HG03135 (cell line): ENCODE data around the gene NDUFA12.

Experiments
- ATAC-seq: cut with Tn5 transposase; IDR thresholded peaks from one replicate; pipeline ENCODE4 v1.9.1; 2021; ENCODE audit warnings: mild to moderate bottlenecking, moderate library complexity; ENCODE audit not compliant: unreplicated experiment

Gene NDUFA12

DNA sequence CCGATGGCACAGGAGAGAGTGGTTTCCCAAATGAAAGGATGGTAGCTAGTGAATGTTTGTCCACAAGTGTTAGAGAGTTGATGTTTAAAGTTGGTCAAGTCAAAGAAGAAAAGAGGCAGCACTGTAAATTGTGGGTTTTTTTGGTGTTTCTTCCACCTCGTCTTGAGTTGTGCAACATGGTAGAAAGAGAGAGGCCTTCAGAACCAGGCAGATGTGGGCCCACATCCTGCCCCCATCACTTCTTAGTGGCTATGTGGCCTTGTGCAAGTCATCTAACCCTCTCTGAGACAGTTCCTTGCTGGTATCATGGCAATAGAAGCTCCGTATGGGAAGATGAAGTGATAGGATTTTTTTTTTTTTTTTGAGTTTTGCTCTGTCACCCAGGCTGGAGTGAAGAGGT, 60.8 kb downstream of the NDUFA12 start:
- ATAC-seq, result no peak

DNA sequence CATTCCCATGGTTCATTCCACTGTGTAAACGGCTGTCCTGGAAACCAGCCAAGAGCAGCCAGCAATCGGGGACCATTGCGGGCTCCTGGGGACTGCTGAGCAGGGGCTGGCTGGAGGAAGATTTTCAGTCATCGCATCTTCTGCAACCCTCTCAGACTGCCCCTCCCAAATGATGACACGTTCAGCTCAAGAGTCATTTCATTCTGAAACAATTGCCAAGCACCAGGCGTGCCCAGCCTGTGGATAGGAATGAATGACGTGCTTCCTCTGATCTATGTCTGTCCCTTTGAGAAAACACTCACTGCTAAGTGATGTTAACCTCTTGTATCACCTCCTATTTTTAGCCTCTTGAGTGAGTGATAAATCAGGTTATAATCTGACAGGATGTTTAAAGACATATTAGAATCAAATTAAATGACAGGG, 62.0 kb downstream of the NDUFA12 start:
- ATAC-seq, result no peak

DNA sequence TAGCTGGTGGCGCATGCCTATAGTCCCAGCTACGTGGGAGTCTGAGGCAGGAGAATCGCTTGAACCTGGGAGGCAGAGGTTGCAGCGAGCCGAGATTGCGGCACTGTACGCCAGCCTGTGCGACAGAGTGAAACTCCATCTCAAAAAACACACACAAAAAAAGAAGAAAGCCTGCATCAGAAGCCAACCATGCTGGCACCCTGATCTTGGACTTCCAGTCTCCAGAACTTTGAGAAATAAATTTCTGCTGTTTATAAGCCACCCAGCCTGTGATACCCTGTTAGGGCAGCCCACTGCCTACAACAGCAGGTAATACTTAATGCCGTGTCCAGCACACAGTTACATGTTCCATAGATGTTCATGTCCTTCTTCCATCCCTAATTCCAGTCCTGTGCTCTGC, 62.7 kb downstream of the NDUFA12 start:
- ATAC-seq, result no peak

DNA sequence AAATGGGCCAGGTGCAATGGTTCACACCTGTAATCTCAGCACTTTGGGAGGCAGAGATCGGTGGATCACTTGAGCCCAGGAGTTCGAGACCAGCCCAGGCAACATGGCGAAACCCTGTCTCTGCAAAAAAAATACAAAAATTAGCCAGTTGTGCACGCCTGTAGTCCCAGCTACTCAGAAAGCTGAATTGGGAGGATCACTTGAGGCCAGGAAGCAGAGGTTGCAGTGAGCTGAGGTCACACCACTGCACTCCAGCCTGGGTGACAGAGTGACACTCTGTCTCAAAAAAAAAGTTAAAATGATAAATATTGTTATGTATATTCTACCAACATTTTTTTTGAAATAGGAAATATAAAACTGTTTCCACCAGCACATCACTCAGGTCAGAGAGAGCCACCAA, 64.9 kb downstream of the NDUFA12 start:
- no peak for ATAC-seq

DNA sequence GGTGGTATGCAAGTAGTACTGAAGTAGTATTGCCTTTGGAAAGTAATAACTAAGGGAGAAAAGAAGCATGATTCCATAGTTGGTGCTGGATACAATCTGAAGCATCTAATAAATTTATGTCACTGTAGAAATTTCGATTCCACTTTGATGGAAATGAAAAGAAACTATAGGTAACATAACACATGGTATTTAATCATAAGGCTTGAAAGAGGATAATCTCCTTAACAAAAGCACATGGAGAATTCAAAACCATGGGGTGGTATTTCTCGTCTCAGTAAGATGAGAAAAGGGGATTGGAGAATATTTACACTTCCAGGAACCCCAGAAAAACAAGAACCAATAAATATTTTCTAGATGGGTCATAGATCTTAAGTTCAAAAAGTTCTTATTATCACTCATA, 72.7 kb downstream of the NDUFA12 start:
- ATAC-seq, result no peak

DNA sequence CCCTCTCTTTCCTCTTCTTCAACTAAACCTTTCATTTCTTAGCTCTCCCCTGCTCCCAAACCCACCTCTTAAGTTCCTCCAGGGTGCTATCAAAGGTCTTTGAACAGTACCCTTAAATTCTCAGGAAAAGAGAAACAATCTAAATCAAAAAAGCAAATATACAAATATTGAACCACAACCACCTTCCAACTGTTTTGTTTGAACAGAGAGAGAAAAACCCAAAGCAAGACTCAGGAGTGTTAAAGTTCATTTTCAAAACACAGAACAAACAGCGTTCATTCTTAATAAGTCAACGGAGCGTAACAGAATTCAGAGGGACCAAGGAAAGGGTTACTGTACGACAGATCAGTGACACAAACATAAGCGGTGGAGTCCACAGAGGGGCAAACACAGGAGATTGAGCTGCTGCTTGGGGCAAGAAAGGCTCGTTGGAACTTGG, 73.3 kb downstream of the NDUFA12 start:
- ATAC-seq, result no peak

DNA sequence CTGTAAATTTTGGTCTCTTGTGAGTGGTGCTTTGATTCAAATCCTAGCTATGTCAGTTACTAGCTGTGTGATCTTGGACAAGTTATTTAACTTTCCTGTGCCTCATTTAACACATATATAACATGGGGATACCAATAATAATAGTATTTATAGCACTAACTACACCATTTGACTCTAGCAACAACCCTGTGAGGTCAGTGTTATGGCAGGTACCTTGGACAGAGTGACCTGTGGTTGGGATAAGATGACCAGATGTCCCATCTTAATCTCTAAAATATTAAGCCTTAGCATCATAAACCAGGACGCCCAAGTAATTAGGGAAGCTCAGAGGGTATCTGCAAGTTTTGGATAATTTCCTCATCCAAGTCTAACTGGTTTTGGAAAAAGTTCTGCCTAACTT, 73.7 kb downstream of the NDUFA12 start:
- no peak for ATAC-seq

DNA sequence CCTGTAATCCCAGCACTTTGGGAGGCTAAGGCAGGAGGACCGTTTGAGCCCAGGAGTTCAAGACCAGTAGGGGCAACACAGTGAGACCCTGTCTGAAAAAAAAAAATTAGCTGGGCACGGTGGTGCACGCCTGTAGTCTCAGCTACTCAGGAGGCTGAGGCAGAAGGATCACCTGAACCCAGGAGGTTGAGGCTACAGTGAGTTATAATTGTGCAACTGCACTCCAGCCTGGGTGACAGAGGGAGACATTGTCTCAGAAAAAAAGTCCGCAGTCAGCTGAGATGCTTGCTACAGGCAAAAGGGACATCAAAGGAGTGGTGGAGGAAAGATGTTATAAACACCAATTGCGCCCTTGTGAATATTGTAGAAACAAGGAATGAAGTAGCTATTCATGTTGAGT, 77.8 kb downstream of the NDUFA12 start:
- ATAC-seq, result no peak

DNA sequence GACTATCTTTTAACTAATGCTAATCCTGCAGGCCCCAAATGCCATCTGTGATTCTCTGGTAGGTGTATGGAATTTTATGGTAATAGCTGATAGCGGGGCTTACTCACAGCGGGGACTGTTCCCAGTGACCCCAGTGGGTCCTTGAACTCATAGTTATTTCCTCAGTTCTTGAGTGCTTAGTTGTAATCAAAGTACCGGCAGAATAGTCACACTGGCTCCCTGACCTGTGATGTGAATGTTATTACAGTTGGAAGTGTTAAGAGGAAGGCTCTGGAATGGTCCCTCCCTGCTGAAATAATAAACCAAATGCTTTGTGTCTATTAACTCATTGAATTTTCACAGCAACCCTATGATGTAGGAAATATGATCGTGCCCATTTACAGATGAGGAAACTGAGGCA, 78.3 kb downstream of the NDUFA12 start:
- ATAC-seq, result no peak

DNA sequence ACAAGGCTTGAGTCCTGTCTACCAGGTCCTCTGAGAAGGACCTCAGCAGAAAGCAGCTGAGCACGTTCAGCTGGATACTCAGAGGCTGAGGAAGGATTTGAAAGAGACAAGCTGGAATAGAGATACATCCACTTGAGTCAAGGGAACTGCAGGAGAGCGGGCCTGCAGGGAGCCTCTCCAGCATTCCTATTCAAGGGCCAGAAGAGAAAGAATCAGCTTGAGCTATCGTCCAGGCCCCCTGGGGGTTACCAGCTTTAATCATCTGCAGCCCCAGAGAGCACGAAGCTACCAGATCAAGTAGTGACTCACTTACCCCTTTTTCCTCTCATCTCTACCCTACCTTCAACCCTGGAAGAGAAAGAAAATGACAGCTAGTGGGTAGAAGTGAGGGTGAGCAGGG, 80.9 kb downstream of the NDUFA12 start:
- no peak for ATAC-seq
